AG09319 (cell line): Measurements from ENCODE around the gene SLC38A2.

Experiments
- DNase-seq: peaks from one replicate; pipeline ENCODE4 v3.0.0-alpha.2; 2010; ENCODE audit warnings: low read depth; ENCODE audit errors: extremely low read depth
- TF ChIP-seq, protein P1 (sequence below): IDR thresholded peaks from 2 replicates; pipeline ENCODE4 v1.5.1; 2011; ENCODE audit warnings: low read depth, mild to moderate bottlenecking, inconsistent platforms, low read length, moderate library complexity

The SLC38A2 gene

DNA sequence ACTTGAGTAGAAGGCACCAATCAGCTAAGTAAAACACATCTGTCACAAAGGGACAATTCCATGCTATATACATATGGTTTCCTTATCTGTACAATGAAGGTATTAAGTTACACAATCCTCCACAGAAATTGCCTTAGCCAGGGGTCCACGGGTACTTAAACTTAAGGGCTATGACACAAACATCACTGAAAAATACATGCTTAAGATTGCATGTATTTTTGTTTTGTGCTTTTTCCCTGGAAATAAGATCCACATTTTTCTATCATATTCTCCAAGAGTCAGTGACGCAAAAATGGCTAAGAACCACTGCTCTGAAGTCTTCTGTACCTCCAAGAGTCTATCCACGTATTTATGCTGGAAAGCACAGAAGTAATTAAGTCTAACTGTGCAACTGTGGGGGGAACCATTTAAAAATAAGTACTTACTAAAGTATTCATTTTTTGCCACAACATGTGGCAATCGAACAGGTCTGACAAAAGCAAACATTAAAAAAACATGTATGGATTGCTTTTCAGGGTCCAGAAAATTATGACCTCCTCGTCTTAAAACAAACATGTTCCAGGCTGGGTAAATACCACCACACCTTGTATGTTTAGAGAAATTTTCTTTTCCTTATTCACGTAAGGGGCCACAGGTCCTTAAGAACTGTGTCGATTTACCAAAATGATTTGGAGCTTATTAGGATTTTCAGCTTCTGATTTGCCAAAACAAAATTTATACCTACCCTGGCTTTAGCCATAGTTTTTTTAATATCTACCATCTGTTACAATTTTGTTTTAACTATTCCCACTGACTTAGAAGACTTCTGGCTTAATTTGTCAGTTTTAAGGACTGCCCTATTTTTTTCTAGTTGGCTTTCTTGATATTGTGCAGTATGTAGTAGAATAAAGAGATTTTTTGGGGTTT, 2.8 kb downstream of the SLC38A2 start:
- TF ChIP-seq, protein P1, sequence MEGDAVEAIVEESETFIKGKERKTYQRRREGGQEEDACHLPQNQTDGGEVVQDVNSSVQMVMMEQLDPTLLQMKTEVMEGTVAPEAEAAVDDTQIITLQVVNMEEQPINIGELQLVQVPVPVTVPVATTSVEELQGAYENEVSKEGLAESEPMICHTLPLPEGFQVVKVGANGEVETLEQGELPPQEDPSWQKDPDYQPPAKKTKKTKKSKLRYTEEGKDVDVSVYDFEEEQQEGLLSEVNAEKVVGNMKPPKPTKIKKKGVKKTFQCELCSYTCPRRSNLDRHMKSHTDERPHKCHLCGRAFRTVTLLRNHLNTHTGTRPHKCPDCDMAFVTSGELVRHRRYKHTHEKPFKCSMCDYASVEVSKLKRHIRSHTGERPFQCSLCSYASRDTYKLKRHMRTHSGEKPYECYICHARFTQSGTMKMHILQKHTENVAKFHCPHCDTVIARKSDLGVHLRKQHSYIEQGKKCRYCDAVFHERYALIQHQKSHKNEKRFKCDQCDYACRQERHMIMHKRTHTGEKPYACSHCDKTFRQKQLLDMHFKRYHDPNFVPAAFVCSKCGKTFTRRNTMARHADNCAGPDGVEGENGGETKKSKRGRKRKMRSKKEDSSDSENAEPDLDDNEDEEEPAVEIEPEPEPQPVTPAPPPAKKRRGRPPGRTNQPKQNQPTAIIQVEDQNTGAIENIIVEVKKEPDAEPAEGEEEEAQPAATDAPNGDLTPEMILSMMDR: no peak
- DNase-seq: no peak

DNA sequence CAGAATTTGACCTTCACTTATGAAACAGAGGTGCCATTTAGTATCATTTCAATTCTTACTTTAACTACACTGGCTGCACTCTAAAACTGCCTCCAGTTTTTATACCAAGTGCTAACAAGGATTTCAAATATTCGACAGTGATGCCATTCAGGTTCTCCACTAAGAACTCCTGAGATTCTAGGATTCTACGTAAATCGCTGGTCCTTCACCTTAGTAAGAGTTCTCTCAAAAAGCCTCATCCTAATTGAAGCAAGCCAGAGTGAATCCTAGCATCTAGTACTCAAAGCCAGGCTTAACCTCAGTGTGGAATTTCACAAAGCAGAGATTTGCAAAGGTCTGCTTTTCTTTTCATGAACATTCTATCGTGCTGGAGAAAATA, 3.5 kb downstream of the SLC38A2 start:
- no peak for DNase-seq
- TF ChIP-seq, protein P1: no peak

DNA sequence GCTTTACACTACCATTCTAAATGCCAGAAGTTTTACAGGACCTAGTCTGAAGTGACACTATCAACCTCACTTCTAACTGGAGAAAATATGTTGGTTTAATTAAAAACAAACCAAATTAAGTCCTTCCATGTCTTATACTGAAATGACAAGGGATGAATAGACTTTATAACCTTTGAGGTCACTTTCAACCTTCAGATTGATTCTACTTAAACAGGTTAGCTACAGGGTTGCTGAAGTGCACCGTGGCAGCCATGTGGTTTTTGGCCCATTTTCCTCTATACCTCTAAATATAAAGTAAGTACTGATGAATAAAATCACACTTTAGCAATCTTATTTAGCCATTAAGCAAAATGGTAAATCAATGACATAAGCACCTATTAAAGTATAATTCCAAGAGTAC, 3.9 kb downstream of the SLC38A2 start:
- no peak for DNase-seq
- TF ChIP-seq, protein P1: no peak

DNA sequence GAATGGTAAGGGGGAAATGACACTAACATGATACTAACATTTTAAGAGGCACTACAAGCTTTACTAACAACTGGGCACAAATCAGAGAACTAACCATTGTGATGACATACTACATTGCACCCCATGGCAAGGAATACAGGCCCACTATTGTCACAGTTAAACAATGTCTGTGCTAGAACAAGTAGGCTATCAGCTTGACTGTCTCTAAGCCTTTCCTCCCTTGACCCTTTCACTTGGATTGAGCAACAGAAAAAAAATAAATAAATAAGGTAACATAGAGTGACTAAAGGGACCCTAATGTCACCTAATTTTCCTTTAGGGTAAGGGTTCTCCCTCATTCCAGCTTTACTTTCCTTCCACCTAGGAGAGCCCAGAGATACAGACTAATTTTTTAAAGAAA, 4.4 kb downstream of the SLC38A2 start:
- TF ChIP-seq, protein P1: no peak
- DNase-seq: no peak

DNA sequence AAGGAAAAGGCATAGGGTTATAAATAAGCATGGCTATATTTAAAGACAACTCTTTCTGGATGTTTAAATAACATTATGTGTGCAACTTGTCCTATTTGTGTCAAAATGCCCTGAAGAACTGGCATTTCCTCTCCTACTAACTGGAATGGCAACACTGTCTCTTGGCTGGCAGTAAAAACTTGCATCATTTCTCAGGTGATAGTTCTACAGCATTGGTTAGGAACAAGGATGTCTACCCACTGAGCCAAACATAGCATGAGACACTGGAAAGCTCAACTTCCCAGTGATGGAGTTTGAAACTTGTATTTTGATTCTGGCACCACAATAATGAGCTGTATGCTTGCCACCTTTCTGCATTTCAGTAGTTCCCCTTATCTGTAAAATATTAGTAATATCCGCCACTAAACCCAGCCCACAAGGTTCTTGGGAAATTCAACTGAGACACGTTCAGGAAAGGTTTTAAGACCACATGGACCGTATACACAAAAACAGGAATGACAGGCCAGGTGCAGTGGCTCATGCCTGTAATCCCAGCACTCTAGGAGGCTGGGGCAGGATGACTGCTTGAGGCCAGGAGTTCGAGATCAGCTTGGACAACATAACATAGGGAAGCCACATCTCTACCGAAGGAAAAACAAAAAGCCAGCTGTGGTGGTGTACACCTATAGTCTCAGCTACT, 5.1 kb downstream of the SLC38A2 start:
- DNase-seq: no peak
- TF ChIP-seq, protein P1: no peak

DNA sequence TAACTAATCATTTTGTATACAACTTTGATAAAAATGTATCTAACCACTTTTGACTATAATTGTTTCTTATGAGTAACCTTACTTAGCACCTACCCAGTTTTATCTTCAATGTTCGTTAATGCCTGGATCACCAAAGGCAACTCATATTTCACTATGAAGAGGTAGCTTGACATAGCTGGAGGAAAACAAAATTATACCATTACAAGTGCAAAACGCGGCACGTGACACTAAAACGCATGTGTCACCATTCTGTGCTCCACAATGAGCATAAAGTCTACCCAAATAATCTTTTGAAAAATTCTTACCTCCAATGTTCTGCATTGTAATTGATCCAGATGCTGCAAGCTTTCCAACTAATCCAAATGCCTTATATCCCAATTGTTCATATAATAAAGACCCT, 5.8 kb downstream of the SLC38A2 start:
- DNase-seq: no peak
- TF ChIP-seq, protein P1: no peak

DNA sequence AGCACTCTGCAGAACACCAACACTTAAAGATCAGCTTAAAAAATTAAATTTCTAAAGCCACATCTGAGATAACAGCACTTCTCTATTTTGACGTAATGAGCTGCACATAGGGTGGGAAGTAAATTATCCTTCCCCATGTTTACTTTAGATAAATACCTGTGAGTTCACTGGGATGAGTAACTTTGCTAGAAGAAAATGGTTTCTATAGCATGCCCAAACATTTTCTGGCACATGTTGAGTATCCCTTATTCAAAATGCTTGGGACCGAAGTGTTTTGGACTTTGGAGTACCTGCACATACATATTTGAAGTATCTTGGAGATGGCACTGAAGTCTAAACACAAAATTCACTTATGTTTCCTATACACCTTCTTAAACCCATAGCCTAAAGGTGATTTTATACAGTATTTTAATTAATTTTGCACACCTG, 6.6 kb downstream of the SLC38A2 start:
- TF ChIP-seq, protein P1: no peak
- no peak for DNase-seq
